G401.6 (cell line): ENCODE measurements around the gene UPK1A.
"Not testable (repeated sequence)": the region's sequence is repeated elsewhere in the genome, so short reads cannot be mapped to it uniquely, and the experiment has no call there.

Experiments used
- FAIRE-seq: peaks from 2 replicates; lab custom pipeline; 2012; peaks lifted over from hg19 to GRCh38; lab: Jason Lieb, UNC

UPK1A gene

DNA sequence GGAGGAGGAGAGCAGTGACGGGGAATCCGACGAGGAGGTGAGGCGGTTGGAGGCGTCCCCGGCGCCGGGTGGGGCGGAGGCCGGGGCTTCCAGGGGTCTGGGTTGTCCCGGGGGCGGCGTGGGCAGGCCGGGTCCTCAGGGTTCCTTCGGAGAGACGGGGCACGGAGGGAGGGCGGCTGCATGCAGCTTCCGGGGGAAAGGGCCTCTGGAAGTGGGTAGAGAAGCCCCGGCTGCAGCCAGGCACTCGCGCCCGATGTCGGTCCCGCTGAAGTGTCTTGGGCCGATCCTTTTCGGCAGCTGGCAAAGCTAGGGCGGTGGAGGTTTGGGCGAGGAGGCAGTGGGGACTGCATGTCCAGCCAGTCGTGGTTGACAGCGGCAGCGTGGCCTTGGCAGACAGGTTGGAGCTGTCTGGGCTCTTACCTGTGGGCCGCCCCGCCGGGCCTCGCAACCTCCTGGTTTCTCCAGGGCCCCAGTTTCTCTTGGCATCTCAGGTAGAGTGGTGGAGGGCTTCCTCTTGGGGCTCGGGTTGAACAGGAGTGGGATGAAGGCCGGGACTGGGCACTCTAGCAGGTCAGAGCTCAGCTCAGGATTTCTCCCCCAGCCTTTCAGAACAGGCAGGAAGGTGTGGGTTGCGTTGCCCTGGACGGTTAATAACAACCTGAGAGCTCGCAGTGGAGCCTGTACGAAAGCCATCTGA is 52.2 kb downstream of the UPK1A start:
- FAIRE-seq, result no peak

DNA sequence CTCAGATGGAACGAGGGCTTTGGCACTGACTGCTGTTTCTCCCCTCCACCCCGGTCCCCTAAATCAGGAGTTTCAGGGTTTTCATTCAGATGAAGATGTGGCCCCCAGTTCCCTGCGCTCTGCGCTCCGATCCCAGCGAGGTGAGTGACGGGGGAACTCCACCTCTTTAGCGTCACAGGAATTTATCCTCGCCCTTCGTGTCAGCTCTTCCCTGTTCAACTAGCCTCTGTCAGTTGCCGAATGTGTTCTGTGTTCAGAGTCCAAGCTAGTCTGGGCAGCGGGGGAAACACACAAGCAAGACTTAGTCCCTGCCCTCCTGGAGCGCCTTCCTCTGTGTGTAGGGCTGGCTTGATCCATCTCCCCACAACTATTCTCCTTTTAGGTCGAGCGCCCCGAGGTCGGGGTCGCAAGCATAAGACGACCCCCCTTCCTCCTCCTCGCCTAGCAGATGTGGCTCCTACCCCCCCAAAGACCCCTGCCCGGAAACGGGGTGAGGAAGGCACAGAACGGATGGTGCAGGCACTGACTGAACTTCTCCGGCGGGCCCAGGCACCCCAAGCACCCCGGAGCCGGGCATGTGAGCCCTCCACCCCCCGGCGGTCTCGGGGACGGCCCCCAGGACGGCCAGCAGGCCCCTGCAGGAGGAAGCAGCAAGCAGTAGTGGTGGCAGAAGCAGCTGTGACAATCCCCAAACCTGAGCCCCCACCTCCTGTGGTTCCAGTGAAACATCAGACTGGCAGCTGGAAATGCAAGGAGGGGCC is 53.3 kb downstream of the UPK1A start:
- FAIRE-seq, result no peak

DNA sequence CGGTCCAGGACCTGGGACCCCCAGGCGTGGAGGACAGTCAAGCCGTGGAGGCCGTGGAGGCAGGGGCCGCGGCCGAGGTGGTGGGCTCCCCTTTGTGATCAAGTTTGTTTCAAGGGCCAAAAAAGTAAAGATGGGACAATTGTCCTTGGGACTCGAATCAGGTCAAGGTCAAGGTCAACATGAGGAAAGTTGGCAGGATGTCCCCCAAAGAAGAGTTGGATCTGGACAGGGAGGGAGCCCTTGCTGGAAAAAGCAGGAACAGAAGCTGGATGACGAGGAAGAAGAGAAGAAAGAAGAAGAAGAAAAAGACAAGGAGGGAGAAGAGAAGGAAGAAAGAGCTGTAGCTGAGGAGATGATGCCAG is 53.8 kb downstream of the UPK1A start:
- FAIRE-seq, result no peak

DNA sequence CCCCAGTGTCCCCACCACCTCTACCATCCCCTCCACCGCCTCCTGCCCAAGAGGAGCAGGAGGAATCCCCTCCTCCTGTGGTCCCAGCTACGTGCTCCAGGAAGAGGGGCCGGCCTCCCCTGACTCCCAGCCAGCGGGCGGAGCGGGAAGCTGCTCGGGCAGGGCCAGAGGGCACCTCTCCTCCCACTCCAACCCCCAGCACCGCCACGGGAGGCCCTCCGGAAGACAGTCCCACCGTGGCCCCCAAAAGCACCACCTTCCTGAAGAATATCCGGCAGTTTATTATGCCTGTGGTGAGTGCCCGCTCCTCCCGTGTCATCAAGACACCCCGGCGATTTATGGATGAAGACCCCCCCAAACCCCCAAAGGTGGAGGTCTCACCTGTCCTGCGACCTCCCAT is 54.3 kb downstream of the UPK1A start:
- FAIRE-seq, result no peak

DNA sequence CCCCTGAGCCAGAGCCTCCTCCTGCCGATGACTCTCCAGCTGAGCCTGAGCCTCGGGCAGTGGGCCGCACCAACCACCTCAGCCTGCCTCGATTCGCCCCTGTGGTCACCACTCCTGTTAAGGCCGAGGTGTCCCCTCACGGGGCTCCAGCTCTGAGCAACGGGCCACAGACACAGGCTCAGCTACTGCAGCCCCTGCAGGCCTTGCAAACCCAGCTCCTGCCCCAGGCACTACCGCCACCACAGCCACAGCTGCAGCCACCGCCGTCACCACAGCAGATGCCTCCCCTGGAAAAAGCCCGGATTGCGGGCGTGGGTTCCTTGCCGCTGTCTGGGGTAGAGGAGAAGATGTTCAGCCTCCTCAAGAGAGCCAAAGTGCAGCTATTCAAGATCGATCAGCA is 55.1 kb downstream of the UPK1A start:
- no peak for FAIRE-seq

DNA sequence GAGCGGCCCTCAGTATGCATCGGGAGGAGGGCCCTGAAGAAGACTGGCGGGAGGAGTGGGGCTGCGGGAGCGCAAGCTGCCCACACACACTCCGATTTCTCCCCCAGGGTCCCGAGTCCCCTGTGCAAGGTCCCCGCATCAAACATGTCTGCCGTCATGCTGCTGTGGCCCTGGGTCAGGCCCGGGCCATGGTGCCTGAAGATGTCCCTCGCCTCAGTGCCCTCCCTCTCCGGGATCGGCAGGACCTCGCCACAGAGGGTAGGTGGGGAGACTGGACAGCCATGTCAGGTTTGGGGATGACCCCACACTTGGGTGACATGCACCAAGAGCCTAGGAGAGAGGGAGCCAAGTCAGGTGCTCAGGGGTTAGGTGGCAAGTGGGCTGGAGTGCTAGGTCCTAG is 56.1 kb downstream of the UPK1A start:
- no peak for FAIRE-seq

DNA sequence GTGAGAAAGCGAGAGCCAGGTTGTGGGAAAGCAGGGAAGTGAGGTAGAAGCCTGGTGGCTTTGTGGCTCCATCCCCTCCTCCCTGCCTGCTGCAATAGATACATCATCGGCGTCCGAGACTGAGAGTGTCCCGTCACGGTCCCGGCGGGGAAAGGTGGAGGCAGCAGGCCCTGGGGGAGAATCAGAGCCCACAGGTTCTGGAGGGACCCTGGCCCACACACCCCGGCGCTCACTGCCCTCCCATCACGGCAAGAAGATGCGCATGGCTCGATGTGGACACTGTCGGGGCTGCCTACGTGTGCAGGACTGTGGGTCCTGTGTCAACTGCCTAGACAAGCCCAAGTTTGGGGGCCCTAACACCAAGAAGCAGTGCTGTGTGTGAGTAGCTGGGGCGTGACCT is 56.6 kb downstream of the UPK1A start:
- FAIRE-seq, result no peak

DNA sequence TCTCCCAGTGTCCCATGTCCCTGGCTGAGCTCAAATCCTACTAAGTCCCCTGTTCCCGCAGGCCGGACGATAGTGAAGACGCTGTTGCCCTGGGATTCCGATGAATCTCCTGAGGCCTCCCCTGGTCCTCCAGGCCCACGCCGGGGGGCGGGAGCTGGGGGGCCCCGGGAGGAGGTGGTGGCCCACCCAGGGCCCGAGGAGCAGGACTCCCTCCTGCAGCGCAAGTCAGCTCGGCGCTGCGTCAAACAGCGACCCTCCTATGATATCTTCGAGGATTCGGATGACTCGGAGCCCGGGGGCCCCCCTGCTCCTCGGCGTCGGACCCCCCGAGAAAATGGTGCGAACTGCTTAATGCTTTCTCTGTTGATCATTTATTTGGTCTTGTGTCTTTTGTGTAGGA is 57.4 kb downstream of the UPK1A start:
- FAIRE-seq, result no peak

DNA sequence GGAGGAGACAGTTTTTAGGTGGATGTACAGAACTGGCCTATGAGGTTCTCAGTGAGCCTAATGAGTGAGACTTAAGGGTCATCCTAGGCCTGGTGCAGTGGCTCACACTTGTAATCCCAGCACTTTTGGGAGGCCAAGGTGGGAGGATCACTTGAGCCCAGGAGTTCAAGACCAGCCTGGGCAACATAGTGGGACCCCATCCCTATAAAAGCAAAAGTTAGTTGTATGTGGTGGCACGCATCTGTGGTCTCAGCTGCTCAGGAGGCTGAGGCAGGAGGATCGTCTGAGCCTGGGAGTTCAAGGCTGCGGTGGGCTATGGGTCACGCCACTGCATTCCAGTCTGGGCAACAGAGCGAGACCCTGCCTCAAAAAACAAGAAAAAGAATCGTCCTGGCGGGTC is 57.8 kb downstream of the UPK1A start:
- not testable (repeated sequence) for FAIRE-seq

DNA sequence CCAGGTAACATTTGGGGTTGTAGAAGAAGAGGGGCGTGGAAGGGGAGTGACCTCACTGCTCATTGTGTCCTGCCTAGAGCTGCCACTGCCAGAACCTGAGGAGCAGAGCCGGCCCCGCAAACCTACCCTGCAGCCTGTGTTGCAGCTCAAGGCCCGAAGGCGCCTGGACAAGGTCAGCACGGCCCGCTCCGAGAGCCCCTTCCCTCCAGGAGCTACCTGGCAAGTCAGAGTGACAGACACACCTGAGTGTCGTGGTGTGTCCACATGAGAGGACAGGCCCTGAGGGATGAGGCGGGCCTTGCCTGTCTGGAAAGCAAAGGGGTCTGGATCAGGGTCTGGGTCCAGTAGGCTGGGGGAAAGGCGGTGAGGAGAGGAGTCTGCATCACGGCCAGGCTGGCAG is 58.2 kb downstream of the UPK1A start:
- FAIRE-seq, result no peak

DNA sequence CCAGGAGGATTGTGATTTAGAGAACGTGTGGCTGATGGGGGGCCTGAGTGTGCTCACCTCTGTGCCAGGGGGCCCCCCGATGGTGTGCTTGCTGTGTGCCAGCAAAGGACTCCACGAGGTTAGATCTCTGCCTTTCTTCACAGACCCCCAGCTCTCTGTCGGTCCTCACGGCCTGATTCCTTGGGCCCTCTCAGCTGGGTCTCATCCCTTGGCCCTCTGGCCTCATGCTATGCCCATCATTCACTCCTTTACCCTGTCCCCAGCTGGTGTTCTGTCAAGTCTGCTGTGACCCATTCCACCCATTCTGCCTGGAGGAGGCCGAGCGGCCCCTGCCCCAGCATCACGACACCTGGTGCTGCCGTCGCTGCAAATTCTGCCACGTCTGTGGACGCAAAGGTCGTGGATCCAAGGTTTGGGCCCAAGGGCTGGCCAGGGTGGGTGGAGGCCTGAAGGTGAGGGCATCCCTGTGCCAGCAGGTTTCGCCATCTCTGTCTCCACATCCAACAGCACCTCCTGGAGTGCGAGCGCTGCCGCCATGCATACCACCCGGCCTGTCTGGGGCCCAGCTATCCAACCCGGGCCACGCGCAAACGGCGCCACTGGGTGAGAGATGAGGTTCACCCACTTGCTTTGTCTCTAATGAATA is 59.0 kb downstream of the UPK1A start:
- FAIRE-seq, result no peak

DNA sequence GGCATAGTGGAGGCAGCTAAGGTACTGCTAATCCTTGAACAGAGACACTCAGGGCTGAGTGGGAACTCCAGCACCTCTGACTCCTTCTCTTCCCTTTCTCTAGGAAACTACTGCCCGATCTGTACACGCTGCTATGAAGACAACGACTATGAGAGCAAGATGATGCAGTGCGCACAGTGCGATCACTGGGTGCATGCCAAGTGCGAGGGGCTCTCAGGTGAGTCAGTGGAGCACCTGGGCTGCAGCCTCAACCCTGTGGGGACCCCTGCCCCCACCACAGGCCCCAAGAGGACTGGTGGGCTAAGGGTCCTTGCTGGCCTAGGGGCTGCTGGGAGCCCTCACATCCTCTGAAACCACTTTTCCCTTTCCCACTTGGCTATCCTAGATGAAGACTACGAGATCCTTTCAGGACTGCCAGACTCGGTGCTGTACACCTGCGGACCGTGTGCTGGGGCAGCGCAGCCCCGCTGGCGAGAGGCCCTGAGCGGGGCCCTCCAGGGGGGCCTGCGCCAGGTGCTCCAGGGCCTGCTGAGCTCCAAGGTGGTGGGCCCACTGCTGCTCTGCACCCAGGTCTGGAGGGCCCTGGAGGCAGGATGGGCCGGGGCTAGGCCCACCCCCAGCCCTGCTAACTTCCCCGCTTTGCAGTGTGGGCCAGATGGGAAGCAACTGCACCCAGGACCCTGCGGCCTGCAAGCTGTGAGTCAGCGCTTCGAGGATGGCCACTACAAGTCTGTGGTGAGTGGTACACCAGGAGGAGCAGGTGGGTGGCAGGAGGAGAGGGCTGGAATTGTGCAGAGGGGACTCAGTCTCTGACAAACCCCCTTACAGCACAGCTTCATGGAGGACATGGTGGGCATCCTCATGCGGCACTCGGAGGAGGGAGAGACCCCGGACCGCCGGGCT is 61.0 kb downstream of the UPK1A start:
- no peak for FAIRE-seq
